H1 (cell line): Measurements from ENCODE around the gene GLT8D1. TPM values are rescaled to one million over a fixed set of nuclear protein-coding genes. Genes with fewer than 3 reads are reported as not detected.

ENCODE experiments used
- CTCF ChIA-PET: fragments of 300-600 bp; sonication (Branson Sonifier 250); formaldehyde crosslinking; loops from one replicate; lab custom pipeline; 2021; ENCODE audit not compliant: partially characterized antibody; lab: Charles Lee
- POLR2A ChIA-PET: fragments of 300-600 bp; sonication (Branson Sonifier 250); formaldehyde crosslinking; loops from one replicate; lab custom pipeline; 2021; ENCODE audit warnings: inconsistent platforms; ENCODE audit not compliant: partially characterized antibody; lab: Charles Lee
- DNase-seq, 2 experiments: peaks; one replicate each; pipeline versions ENCODE4 v3.0.0 to v3.0.0-alpha.2; 2010 to 2022; ENCODE audit warnings: low spot score in 2 of 2, low read depth in 1 of 2, mixed read lengths in 1 of 2
- FAIRE-seq: peaks from 2 replicates; lab custom pipeline; 2011; peaks lifted over from hg19 to GRCh38; lab: Jason Lieb, UNC
- H2AFZ ChIP-seq: 2 replicates; pipeline ENCODE4 v1.8.1; 2012; ENCODE audit warnings: low read length, inconsistent platforms
- H2AK5ac ChIP-seq: 2 replicates; pipeline ENCODE4 v1.6.1; 2013; ENCODE audit warnings: low read depth, low read length
- H2BK120ac ChIP-seq: replicated peaks from 2 replicates; pipeline ENCODE3; 2013; ENCODE audit warnings: low read depth, low read length, inconsistent platforms
- H2BK12ac ChIP-seq: 2 replicates; pipeline ENCODE4 v1.6.1; 2013; ENCODE audit warnings: low read depth, low read length
- H2BK15ac ChIP-seq: 2 replicates; pipeline ENCODE4 v1.6.1; 2013; ENCODE audit warnings: low read length
- H2BK20ac ChIP-seq: 2 replicates; pipeline ENCODE4 v1.6.1; 2013; ENCODE audit warnings: low read length
- H2BK5ac ChIP-seq: 2 replicates; pipeline ENCODE4 v1.6.1; 2013; ENCODE audit warnings: low read depth, low read length
- H3K14ac ChIP-seq: 2 replicates; pipeline ENCODE4 v1.6.1; 2013; ENCODE audit warnings: inconsistent platforms; ENCODE audit not compliant: insufficient read length
- H3K18ac ChIP-seq: 2 replicates; pipeline ENCODE4 v1.6.1; 2013; ENCODE audit warnings: low read length; ENCODE audit errors: extremely low read depth
- H3K23ac ChIP-seq: 2 replicates; pipeline ENCODE4 v1.6.1; 2013; ENCODE audit warnings: inconsistent platforms; ENCODE audit not compliant: insufficient read length
- H3K23me2 ChIP-seq: 2 replicates; pipeline ENCODE4 v1.6.1; 2013; ENCODE audit warnings: low read depth, low read length
- H3K27ac ChIP-seq: 2 replicates; pipeline ENCODE4 v1.6.1; 2011; ENCODE audit warnings: low read depth, low read length, inconsistent platforms
- H3K27me3 ChIP-seq, 4 experiments: replicated peaks in 1 of 4; 1 replicate in 1 of 4; 2 replicates in 3 of 4; pipeline versions ENCODE4 v1.6.1 to v1.8.1; 2011 to 2013; ENCODE audit warnings: low read length in 3 of 4, mild to moderate bottlenecking in 3 of 4, inconsistent platforms in 2 of 4, mixed read lengths in 2 of 4, moderate library complexity in 1 of 4; ENCODE audit not compliant: control insufficient read depth in 3 of 4, insufficient read depth in 3 of 4; ENCODE audit errors: extremely low read depth in 1 of 4
- H3K36me3 ChIP-seq, 4 experiments: 2 replicates each; pipeline versions ENCODE4 v1.6.1 to v1.8.1; 2011 to 2013; ENCODE audit warnings: mild to moderate bottlenecking in 4 of 4, low read length in 3 of 4, moderate library complexity in 2 of 4, control low read depth in 1 of 4, inconsistent platforms in 1 of 4; ENCODE audit not compliant: insufficient read depth in 4 of 4, control insufficient read depth in 2 of 4
- H3K4ac ChIP-seq: replicated peaks from 2 replicates; pipeline ENCODE3; 2013; ENCODE audit warnings: low read length, low read depth, mixed read lengths, inconsistent platforms; ENCODE audit not compliant: insufficient read length
- H3K4me1 ChIP-seq, 4 experiments: replicated peaks in 1 of 4; 1 replicate in 1 of 4; 2 replicates in 3 of 4; pipeline versions ENCODE4 v1.6.1 to v1.8.1; 2011 to 2013; ENCODE audit warnings: low read length in 3 of 4, inconsistent platforms in 2 of 4, mixed read lengths in 1 of 4; ENCODE audit not compliant: insufficient read depth in 4 of 4, control insufficient read depth in 3 of 4
- H3K4me2 ChIP-seq, 2 experiments: 2 replicates each; pipeline versions ENCODE4 v1.6.1 to v1.8.1; 2011 to 2013; ENCODE audit warnings: low read depth in 2 of 2, low read length in 2 of 2, control low read depth in 1 of 2, inconsistent platforms in 1 of 2, mild to moderate bottlenecking in 1 of 2; ENCODE audit not compliant: insufficient read depth in 1 of 2
- H3K4me3 ChIP-seq, 4 experiments: fragments of 200-600, 300-600 bp in 1 of 4; sonication (generic), shearing (Covaris generic), sonication (Bioruptor Twin) in 1 of 4; 2 replicates each; pipeline versions ENCODE4 v1.5.1 to v1.8.1; 2011 to 2016; ENCODE audit warnings: low read length in 4 of 4, low read depth in 3 of 4, control low read depth in 2 of 4, inconsistent platforms in 2 of 4, mild to moderate bottlenecking in 2 of 4, mixed read lengths in 1 of 4, moderate library complexity in 1 of 4; ENCODE audit not compliant: insufficient read depth in 2 of 4; ENCODE audit errors: extremely low read depth in 1 of 4
- H3K56ac ChIP-seq: replicated peaks from 2 replicates; pipeline ENCODE3; 2013; ENCODE audit warnings: low read depth, mild to moderate bottlenecking, mixed read lengths, low read length, inconsistent platforms; ENCODE audit not compliant: insufficient read length
- H3K79me1 ChIP-seq: 2 replicates; pipeline ENCODE4 v1.6.1; 2013; ENCODE audit warnings: low read depth, low read length, control low read depth
- H3K79me2 ChIP-seq, 2 experiments: 2 replicates each; pipeline versions ENCODE4 v1.6.1 to v1.8.1; 2012 to 2013; ENCODE audit warnings: low read length in 2 of 2, mild to moderate bottlenecking in 2 of 2, inconsistent platforms in 1 of 2; ENCODE audit not compliant: insufficient read depth in 2 of 2, control insufficient read depth in 1 of 2
- H3K9ac ChIP-seq, 4 experiments: replicated peaks in 1 of 4; 1 replicate in 1 of 4; 2 replicates in 3 of 4; pipeline versions ENCODE4 v1.6.1 to v1.8.1; 2011 to 2013; ENCODE audit warnings: low read depth in 3 of 4, low read length in 3 of 4, control low read depth in 2 of 4, mild to moderate bottlenecking in 2 of 4, moderate library complexity in 2 of 4, inconsistent platforms in 1 of 4; ENCODE audit errors: extremely low read depth in 1 of 4
- H3K9me3 ChIP-seq, 2 experiments: 2 replicates each; pipeline versions ENCODE4 v1.6.1 to v1.8.1; 2012 to 2013; ENCODE audit warnings: mild to moderate bottlenecking in 2 of 2, moderate library complexity in 2 of 2, control low read depth in 1 of 2, inconsistent platforms in 1 of 2, low read depth in 1 of 2, low read length in 1 of 2, mixed read lengths in 1 of 2; ENCODE audit not compliant: insufficient read depth in 2 of 2
- H4K20me1 ChIP-seq, 2 experiments: replicated peaks in 1 of 2; 2 replicates each; pipeline versions ENCODE3 to v1.8.1; 2011 to 2013; ENCODE audit warnings: inconsistent platforms in 2 of 2, low read length in 2 of 2, mild to moderate bottlenecking in 1 of 2; ENCODE audit not compliant: insufficient read depth in 2 of 2, control insufficient read depth in 1 of 2
- H4K5ac ChIP-seq: 2 replicates; pipeline ENCODE4 v1.6.1; 2013; ENCODE audit warnings: low read length, low read depth, mixed read lengths, inconsistent platforms; ENCODE audit not compliant: insufficient read length
- H4K8ac ChIP-seq: 2 replicates; pipeline ENCODE4 v1.8.0; 2013; ENCODE audit warnings: mild to moderate bottlenecking, moderate library complexity, low read length, inconsistent platforms; ENCODE audit not compliant: insufficient read depth; ENCODE audit errors: extremely low read depth
- H4K91ac ChIP-seq: replicated peaks from 2 replicates; pipeline ENCODE3; 2013; ENCODE audit warnings: low read length, mixed read lengths, inconsistent platforms; ENCODE audit not compliant: insufficient read length
- CEBPB ChIP-seq: IDR thresholded peaks from 2 replicates; pipeline ENCODE4 v1.6.1; 2012; ENCODE audit warnings: low read depth, low read length
- CTBP2 ChIP-seq: IDR thresholded peaks from 2 replicates; pipeline ENCODE4 v1.7.0; 2011; ENCODE audit warnings: borderline replicate concordance, mild to moderate bottlenecking, moderate library complexity, mixed read lengths, low read length; ENCODE audit not compliant: insufficient read depth, insufficient read length
- E2F6 ChIP-seq: IDR thresholded peaks from 2 replicates; pipeline ENCODE4 v1.6.1; 2012; ENCODE audit warnings: inconsistent platforms
- HDAC6 ChIP-seq: IDR thresholded peaks from one replicate; pipeline ENCODE4 v1.7.1; 2012; ENCODE audit warnings: low read depth, mild to moderate bottlenecking, inconsistent platforms, low read length, moderate library complexity
- KDM1A ChIP-seq: fragments of 200-600, 300-600 bp; sonication (generic); IDR thresholded peaks from 2 replicates; pipeline ENCODE4 v1.7.1; 2016; ENCODE audit warnings: mild to moderate bottlenecking, low read length, borderline replicate concordance
- NANOG ChIP-seq: IDR thresholded peaks from 2 replicates; pipeline ENCODE4 v1.6.1; 2011; ENCODE audit warnings: low read length, low read depth, mild to moderate bottlenecking, inconsistent platforms; ENCODE audit not compliant: insufficient read depth, poor library complexity, severe bottlenecking
- POLR2AphosphoS5 ChIP-seq: IDR thresholded peaks from 2 replicates; pipeline ENCODE4 v1.6.1; 2011; ENCODE audit warnings: low read depth, low read length
- RXRA ChIP-seq: IDR thresholded peaks from 2 replicates; pipeline ENCODE4 v1.6.1; 2011; ENCODE audit warnings: low read depth, mild to moderate bottlenecking, low read length, moderate library complexity; ENCODE audit not compliant: insufficient read depth
- SP2 ChIP-seq: IDR thresholded peaks from 2 replicates; pipeline ENCODE4 v1.6.1; 2012; ENCODE audit warnings: mild to moderate bottlenecking, low read length, inconsistent platforms
- polyA plus RNA-seq, 7 experiments: library from polyadenylated mRNA; depleted of rRNA in 3 of 7; stranded (reverse) in 5 of 7; unstranded in 2 of 7; fragments of >200 nt in 5 of 7; fragments of 200-250 nt in 2 of 7; gene quantifications; 1 replicate in 5 of 7; 2 replicates in 1 of 7; 4 replicates in 1 of 7; pipeline versions ENCODE4 v1.2.1 to v1.2.3, GENCODE V29; 2011 to 2013; ENCODE audit warnings: missing spikeins in 2 of 7, mixed read lengths in 2 of 7
- total RNA-seq: library from RNA; stranded (reverse); fragmentation: NEBNext Ultra II Directional; extraction: Animal tissue kit (Norgen Biotek cat#: 25700); gene quantifications from 2 replicates; pipeline ENCODE4 v1.2.1, GENCODE V29; 2021

Gene GLT8D1
- total and polyA plus RNA-seq, 2 of the 8 experiments (the other 6 are each of a cell fraction or from before 2014, with no cell fraction given): 29.0 to 33.6 TPM

- Histone ChIP-seq H4K20me1 (peaks cover 7 to 15% of the 10 kb centered on the region in 2 experiments), H4K8ac (no peak overlapping the region), H3K79me1 (peaks cover 2% of the 10 kb centered on the region; the same call in 1 of the 2 replicates), H2BK15ac (no peak overlapping the region), H3K79me2 (peaks cover 0 to 8% of the 10 kb centered on the region in 2 experiments; a peak in 2 of 4 replicates), H2AK5ac (no peak overlapping the region), H3K23me2 (no peaks in the 10 kb centered on the region), H3K4me1 (no peaks in the 10 kb centered on the region), H3K56ac (no peak overlapping the region), H2AFZ (no peak overlapping the region), H2BK120ac (no peak overlapping the region), H2BK20ac (no peak overlapping the region), H4K5ac (no peak overlapping the region), H3K4me2 (no peak overlapping the region), H3K4ac (no peak overlapping the region), H3K18ac (no peak overlapping the region), H3K36me3 (peaks cover 62 to 99% (median 85%) of the 10 kb centered on the region in 4 experiments), H3K4me3 (no peak overlapping the region), H3K27ac (no peak overlapping the region), H3K9ac (no peak overlapping the region; a peak in 1 of 7 replicates), H3K27me3 (no peaks in the 10 kb centered on the region), H3K9me3 (no peaks in the 10 kb centered on the region), H2BK12ac (no peak overlapping the region), H3K23ac (no peak overlapping the region), H2BK5ac (no peak overlapping the region), H3K14ac (no peak overlapping the region), H4K91ac (no peak overlapping the region)
- ChIA-PET CTCF (no interaction called here), POLR2A (interaction anchor here (0.6 to 16.2 kb wide), 4 partner anchors 10 to 226 kb away, joined by 3 to 347 read pairs (median 54); partner anchors contain the start of genes GLT8D1 and SPCS1)
- TF ChIP-seq CTBP2 (no peak), RXRA (no peak), SP2 (no peak), CEBPB (no peak), E2F6 (no peak), NANOG (no peak), KDM1A (no peak), HDAC6 (no peak), POLR2AphosphoS5 (no peak)
- DNase-seq (no peak), FAIRE-seq (no peak)
These were observed 12.5 kb downstream of the GLT8D1 start for GRCh38 chr3:52693071-52693470.
